SH-SY5Y (cell line): ENCODE results near the gene RGS16.

Experiments
- GATA2 ChIP-seq: IDR thresholded peaks from 2 replicates; pipeline ENCODE4 v1.6.1; 2011; ENCODE audit warnings: mild to moderate bottlenecking, low read depth, low read length
- GATA3 ChIP-seq: IDR thresholded peaks from 2 replicates; pipeline ENCODE4 v1.6.1; 2011; ENCODE audit warnings: low read depth, mild to moderate bottlenecking, low read length, moderate library complexity

GRCh38 chr1:182628657-182629056, 24.5 kb upstream of the RGS16 start:
- TF ChIP-seq GATA3 (no peak), GATA2 (no peak)
